ENCODE results near the gene MAL. TPM values are rescaled to one million over a fixed set of nuclear protein-coding genes. Genes with fewer than 3 reads are reported as not detected.

Gene MAL
- not detected in 2 replicates for total RNA-seq

DNA sequence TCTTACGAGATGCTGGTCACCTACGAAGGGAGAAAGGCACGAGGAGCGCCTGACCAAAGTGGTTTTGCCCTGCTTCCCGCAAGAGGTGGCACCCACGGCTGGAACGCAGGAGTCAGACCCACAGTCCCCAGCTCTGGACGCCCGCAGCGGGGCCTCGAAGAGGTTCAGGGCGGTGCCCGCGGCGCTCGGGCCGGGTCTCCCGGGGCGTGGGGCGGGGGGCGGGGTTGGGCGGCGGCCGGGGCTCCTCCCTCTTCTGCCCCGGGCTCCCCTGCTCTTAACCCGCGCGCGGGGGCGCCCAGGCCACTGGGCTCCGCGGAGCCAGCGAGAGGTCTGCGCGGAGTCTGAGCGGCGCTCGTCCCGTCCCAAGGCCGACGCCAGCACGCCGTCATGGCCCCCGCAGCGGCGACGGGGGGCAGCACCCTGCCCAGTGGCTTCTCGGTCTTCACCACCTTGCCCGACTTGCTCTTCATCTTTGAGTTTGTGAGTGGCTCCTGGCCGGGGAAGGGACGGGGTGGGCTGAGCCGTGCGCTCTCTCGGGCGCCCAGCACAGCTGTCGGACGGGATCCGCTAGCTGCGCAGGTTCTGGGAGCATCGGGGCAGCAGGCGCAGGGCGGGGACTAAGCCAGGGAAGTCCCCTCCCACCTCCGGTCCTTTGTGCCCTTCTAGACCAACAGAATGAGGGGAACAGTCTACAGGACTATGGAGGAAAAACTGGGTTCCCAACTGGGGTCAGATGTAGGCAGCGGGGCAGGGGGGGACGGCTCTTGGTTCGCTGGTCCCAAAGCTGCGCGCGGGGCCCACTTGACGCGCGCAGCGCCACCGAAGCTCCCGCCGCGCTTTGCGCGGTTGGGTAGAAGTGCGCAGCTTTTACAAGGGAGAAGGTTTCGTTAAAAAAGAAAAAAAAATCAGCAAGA is at the start of gene MAL:
MAL (plus strand) TSS at position 303 of the 914 bp plus-strand sequence; CDS start at position 388, 85 bp downstream.

Other genes starting within 250 kb of the MAL start
- gene TEKT4, start 154.3 kb upstream of the MAL start, total RNA-seq = not detected in 2 replicates
- 59.1 and 67.8 TPM in 2 replicates for gene MRPS5, start 96.1 kb downstream of the MAL start, total RNA-seq
- gene ZNF514, start 134.1 kb downstream of the MAL start, total RNA-seq = 9.1 and 9.9 TPM in 2 replicates
- 4.9 and 6.5 TPM in 2 replicates for gene ZNF2, start 140.1 kb downstream of the MAL start, total RNA-seq
- 3.6 and 9.6 TPM in 2 replicates for gene ZNF892, start 181.8 kb downstream of the MAL start, total RNA-seq
- gene PROM2, start 248.7 kb downstream of the MAL start, total RNA-seq = 0.30 and 0.65 TPM in 2 replicates

All from epithelial cell of umbilical artery (primary cell).